ENCODE measurements around the gene MBNL1.

- TF ChIP-seq POLR2AphosphoS5 (IDR thresholded peaks at IDR 0.05; ENCODE audit: borderline replicate concordance, low read depth, low read length) = no peak
- TF ChIP-seq EZH2 (IDR thresholded peaks at IDR 0.05) = no peak
- no peak for TF ChIP-seq FOXP2 (optimal IDR thresholded peaks at IDR 0.05; ENCODE audit: control extremely low read depth, extremely low read length, insufficient read depth)
Measured at GRCh38 chr3:152255290-152255689, 13.4 kb upstream of the MBNL1 start.
